Kidney epithelial cell (primary cell): Measurements from ENCODE around the gene CARMIL1. TPM values are rescaled to one million over a fixed set of nuclear protein-coding genes. Genes with fewer than 3 reads are reported as not detected.

Source experiments
- DNase-seq: peaks from one replicate; pipeline ENCODE4 v3.0.0-alpha.2; 2010; ENCODE audit warnings: low read depth
- H3K27me3 ChIP-seq: 2 replicates; pipeline ENCODE4 v1.6.0; 2011; ENCODE audit warnings: low read length; ENCODE audit not compliant: control insufficient read depth, insufficient read depth
- H3K36me3 ChIP-seq: 2 replicates; pipeline ENCODE4 v1.5.1; 2011; ENCODE audit warnings: low read length; ENCODE audit not compliant: control insufficient read depth, insufficient read depth
- H3K4me3 ChIP-seq: 2 replicates; pipeline ENCODE4 v1.5.1; 2011; ENCODE audit warnings: low read depth, mild to moderate bottlenecking, control low read depth, low read length
- total RNA-seq: library from RNA; depleted of rRNA; stranded (reverse); fragments of >200 nt; gene quantifications from 2 replicates; pipeline ENCODE4 v1.2.3, GENCODE V29; 2015
- TF ChIP-seq, protein P1 (sequence below): IDR thresholded peaks from 2 replicates; pipeline ENCODE4 v1.5.1; 2011; ENCODE audit warnings: mild to moderate bottlenecking, moderate library complexity, low read length, control low read depth, inconsistent platforms; ENCODE audit not compliant: insufficient read depth, poor library complexity, severe bottlenecking

Gene CARMIL1
- total RNA-seq, 1 donor from 2014 or later: 14.7 TPM

- H3K4me3 ChIP-seq: no peak overlapping the region
- no peak for DNase-seq
- H3K27me3 ChIP-seq: no peaks in the 10 kb centered on the region
- no peaks in the 10 kb centered on the region for H3K36me3 ChIP-seq
- TF ChIP-seq, protein P1, sequence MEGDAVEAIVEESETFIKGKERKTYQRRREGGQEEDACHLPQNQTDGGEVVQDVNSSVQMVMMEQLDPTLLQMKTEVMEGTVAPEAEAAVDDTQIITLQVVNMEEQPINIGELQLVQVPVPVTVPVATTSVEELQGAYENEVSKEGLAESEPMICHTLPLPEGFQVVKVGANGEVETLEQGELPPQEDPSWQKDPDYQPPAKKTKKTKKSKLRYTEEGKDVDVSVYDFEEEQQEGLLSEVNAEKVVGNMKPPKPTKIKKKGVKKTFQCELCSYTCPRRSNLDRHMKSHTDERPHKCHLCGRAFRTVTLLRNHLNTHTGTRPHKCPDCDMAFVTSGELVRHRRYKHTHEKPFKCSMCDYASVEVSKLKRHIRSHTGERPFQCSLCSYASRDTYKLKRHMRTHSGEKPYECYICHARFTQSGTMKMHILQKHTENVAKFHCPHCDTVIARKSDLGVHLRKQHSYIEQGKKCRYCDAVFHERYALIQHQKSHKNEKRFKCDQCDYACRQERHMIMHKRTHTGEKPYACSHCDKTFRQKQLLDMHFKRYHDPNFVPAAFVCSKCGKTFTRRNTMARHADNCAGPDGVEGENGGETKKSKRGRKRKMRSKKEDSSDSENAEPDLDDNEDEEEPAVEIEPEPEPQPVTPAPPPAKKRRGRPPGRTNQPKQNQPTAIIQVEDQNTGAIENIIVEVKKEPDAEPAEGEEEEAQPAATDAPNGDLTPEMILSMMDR: no peak
These were observed 274.3 kb downstream of the CARMIL1 start for GRCh38 chr6:25553502-25553901.

DNA sequence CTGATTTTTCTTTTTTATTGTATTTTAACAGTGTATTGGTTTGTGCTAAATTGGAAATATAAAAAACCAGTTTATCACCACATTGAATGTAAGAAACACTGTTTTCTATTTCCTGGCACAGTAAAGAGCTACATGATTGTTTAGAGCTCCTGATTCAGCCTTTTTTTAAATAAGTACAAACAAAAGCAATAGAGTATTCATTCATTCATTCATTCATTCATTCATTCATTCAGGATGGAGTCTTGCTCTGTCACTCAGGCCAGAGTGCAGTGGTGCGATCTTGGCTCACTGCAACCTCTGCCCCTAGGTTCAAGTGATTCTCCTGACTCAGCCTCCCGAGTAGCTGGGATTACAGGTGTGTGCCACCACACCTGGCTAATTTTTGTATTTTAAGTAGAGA is 276.0 kb downstream of the CARMIL1 start:
- no peak overlapping the region for H3K4me3 ChIP-seq
- DNase-seq: no peak
- TF ChIP-seq, protein P1: no peak
- no peaks in the 10 kb centered on the region for H3K36me3 ChIP-seq
- no peaks in the 10 kb centered on the region for H3K27me3 ChIP-seq

DNA sequence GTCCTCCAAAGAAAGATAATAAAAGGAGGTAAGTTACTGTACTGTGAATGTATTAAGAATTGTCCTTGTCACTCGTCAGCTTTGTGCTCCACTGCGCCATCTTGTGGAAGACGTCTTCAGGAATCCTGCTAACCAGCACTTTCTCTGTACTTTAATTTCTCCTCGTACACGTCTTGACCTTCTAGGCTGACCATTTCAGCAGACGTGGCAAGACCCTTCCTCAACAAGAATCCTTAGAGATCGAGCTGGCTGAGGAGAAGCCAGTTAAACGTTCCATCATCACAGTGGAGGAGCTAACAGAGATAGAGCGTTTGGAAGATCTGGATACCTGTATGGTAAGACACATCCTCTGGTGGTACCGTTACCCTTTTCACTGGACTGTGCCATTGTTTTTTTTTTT is 277.3 kb downstream of the CARMIL1 start:
- TF ChIP-seq, protein P1: peak; percentile 86
- Histone ChIP-seq H3K4me3 (no peak overlapping the region), H3K36me3 (no peaks in the 10 kb centered on the region), H3K27me3 (no peaks in the 10 kb centered on the region)
- DNase-seq: peak; percentile 31

DNA sequence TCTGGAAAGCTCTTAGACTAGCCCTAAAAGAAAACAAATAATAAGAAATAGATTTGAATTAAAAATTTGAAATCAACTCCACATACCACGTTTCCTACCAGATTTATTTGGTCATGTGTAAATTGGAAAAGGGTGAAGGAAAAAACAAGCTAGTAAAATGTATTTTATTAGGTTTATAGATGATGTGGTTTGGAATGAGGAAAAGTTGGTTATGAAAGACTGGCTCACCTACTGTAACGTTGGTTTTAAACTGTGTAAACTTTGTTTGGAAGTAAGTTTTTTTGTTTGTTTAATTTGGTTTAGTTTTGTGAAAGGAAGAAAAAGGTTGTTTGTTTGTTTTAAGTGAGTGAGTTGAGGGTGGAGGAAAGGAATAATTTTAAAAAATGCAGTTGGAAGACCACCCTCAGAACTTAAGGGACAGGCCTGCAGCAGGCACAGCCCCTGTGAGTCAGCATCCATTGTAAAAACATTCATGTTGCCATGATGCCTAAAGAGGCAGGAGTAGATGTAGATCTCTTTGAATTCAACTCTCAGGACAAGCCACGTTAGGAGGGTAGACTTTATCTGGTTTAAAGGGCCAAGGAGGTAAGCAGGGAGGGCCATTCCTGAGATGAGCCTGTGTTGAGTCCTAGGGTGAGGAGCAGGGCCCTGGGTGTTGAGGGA is 279.1 kb downstream of the CARMIL1 start:
- Histone ChIP-seq H3K4me3 (no peak overlapping the region), H3K36me3 (no peaks in the 10 kb centered on the region), H3K27me3 (no peaks in the 10 kb centered on the region)
- TF ChIP-seq, protein P1: no peak
- DNase-seq: no peak

- H3K27me3 ChIP-seq: no peaks in the 10 kb centered on the region
These were observed 281.7 kb downstream of the CARMIL1 start for GRCh38 chr6:25560865-25561264.

More at GRCh38 chr6:25560865-25561264, 281.7 kb downstream of the CARMIL1 start:
- Histone ChIP-seq H3K36me3 (no peaks in the 10 kb centered on the region), H3K4me3 (no peak overlapping the region)
- TF ChIP-seq, protein P1: no peak
- DNase-seq: no peak
